H1 (cell line): ENCODE measurements around the gene CLDN16. TPM values are rescaled to one million over a fixed set of nuclear protein-coding genes. Genes with fewer than 3 reads are reported as not detected.

Experiments
- CTCF ChIA-PET: fragments of 300-600 bp; sonication (Branson Sonifier 250); formaldehyde crosslinking; loops from one replicate; lab custom pipeline; 2021; ENCODE audit not compliant: partially characterized antibody; lab: Charles Lee
- POLR2A ChIA-PET: fragments of 300-600 bp; sonication (Branson Sonifier 250); formaldehyde crosslinking; loops from one replicate; lab custom pipeline; 2021; ENCODE audit warnings: inconsistent platforms; ENCODE audit not compliant: partially characterized antibody; lab: Charles Lee
- DNase-seq, 2 experiments: peaks; one replicate each; pipeline versions ENCODE4 v3.0.0 to v3.0.0-alpha.2; 2010 to 2022; ENCODE audit warnings: low spot score in 2 of 2, low read depth in 1 of 2, mixed read lengths in 1 of 2
- FAIRE-seq: peaks from 2 replicates; lab custom pipeline; 2011; peaks lifted over from hg19 to GRCh38; lab: Jason Lieb, UNC
- H2AFZ ChIP-seq: 2 replicates; pipeline ENCODE4 v1.8.1; 2012; ENCODE audit warnings: low read length, inconsistent platforms
- H2AK5ac ChIP-seq: 2 replicates; pipeline ENCODE4 v1.6.1; 2013; ENCODE audit warnings: low read depth, low read length
- H2BK120ac ChIP-seq: replicated peaks from 2 replicates; pipeline ENCODE3; 2013; ENCODE audit warnings: low read depth, low read length, inconsistent platforms
- H2BK12ac ChIP-seq: 2 replicates; pipeline ENCODE4 v1.6.1; 2013; ENCODE audit warnings: low read depth, low read length
- H2BK15ac ChIP-seq: 2 replicates; pipeline ENCODE4 v1.6.1; 2013; ENCODE audit warnings: low read length
- H2BK20ac ChIP-seq: 2 replicates; pipeline ENCODE4 v1.6.1; 2013; ENCODE audit warnings: low read length
- H2BK5ac ChIP-seq: 2 replicates; pipeline ENCODE4 v1.6.1; 2013; ENCODE audit warnings: low read depth, low read length
- H3K14ac ChIP-seq: 2 replicates; pipeline ENCODE4 v1.6.1; 2013; ENCODE audit warnings: inconsistent platforms; ENCODE audit not compliant: insufficient read length
- H3K18ac ChIP-seq: 2 replicates; pipeline ENCODE4 v1.6.1; 2013; ENCODE audit warnings: low read length; ENCODE audit errors: extremely low read depth
- H3K23ac ChIP-seq: 2 replicates; pipeline ENCODE4 v1.6.1; 2013; ENCODE audit warnings: inconsistent platforms; ENCODE audit not compliant: insufficient read length
- H3K23me2 ChIP-seq: 2 replicates; pipeline ENCODE4 v1.6.1; 2013; ENCODE audit warnings: low read depth, low read length
- H3K27ac ChIP-seq: 2 replicates; pipeline ENCODE4 v1.6.1; 2011; ENCODE audit warnings: low read depth, low read length, inconsistent platforms
- H3K27me3 ChIP-seq, 4 experiments: replicated peaks in 1 of 4; 1 replicate in 1 of 4; 2 replicates in 3 of 4; pipeline versions ENCODE4 v1.6.1 to v1.8.1; 2011 to 2013; ENCODE audit warnings: low read length in 3 of 4, mild to moderate bottlenecking in 3 of 4, inconsistent platforms in 2 of 4, mixed read lengths in 2 of 4, moderate library complexity in 1 of 4; ENCODE audit not compliant: control insufficient read depth in 3 of 4, insufficient read depth in 3 of 4; ENCODE audit errors: extremely low read depth in 1 of 4
- H3K36me3 ChIP-seq, 4 experiments: 2 replicates each; pipeline versions ENCODE4 v1.6.1 to v1.8.1; 2011 to 2013; ENCODE audit warnings: mild to moderate bottlenecking in 4 of 4, low read length in 3 of 4, moderate library complexity in 2 of 4, control low read depth in 1 of 4, inconsistent platforms in 1 of 4; ENCODE audit not compliant: insufficient read depth in 4 of 4, control insufficient read depth in 2 of 4
- H3K4ac ChIP-seq: replicated peaks from 2 replicates; pipeline ENCODE3; 2013; ENCODE audit warnings: low read length, low read depth, mixed read lengths, inconsistent platforms; ENCODE audit not compliant: insufficient read length
- H3K4me1 ChIP-seq, 4 experiments: replicated peaks in 1 of 4; 1 replicate in 1 of 4; 2 replicates in 3 of 4; pipeline versions ENCODE4 v1.6.1 to v1.8.1; 2011 to 2013; ENCODE audit warnings: low read length in 3 of 4, inconsistent platforms in 2 of 4, mixed read lengths in 1 of 4; ENCODE audit not compliant: insufficient read depth in 4 of 4, control insufficient read depth in 3 of 4
- H3K4me2 ChIP-seq, 2 experiments: 2 replicates each; pipeline versions ENCODE4 v1.6.1 to v1.8.1; 2011 to 2013; ENCODE audit warnings: low read depth in 2 of 2, low read length in 2 of 2, control low read depth in 1 of 2, inconsistent platforms in 1 of 2, mild to moderate bottlenecking in 1 of 2; ENCODE audit not compliant: insufficient read depth in 1 of 2
- H3K4me3 ChIP-seq, 4 experiments: fragments of 200-600, 300-600 bp in 1 of 4; sonication (generic), shearing (Covaris generic), sonication (Bioruptor Twin) in 1 of 4; 2 replicates each; pipeline versions ENCODE4 v1.5.1 to v1.8.1; 2011 to 2016; ENCODE audit warnings: low read length in 4 of 4, low read depth in 3 of 4, control low read depth in 2 of 4, inconsistent platforms in 2 of 4, mild to moderate bottlenecking in 2 of 4, mixed read lengths in 1 of 4, moderate library complexity in 1 of 4; ENCODE audit not compliant: insufficient read depth in 2 of 4; ENCODE audit errors: extremely low read depth in 1 of 4
- H3K56ac ChIP-seq: replicated peaks from 2 replicates; pipeline ENCODE3; 2013; ENCODE audit warnings: low read depth, mild to moderate bottlenecking, mixed read lengths, low read length, inconsistent platforms; ENCODE audit not compliant: insufficient read length
- H3K79me1 ChIP-seq: 2 replicates; pipeline ENCODE4 v1.6.1; 2013; ENCODE audit warnings: low read depth, low read length, control low read depth
- H3K79me2 ChIP-seq, 2 experiments: 2 replicates each; pipeline versions ENCODE4 v1.6.1 to v1.8.1; 2012 to 2013; ENCODE audit warnings: low read length in 2 of 2, mild to moderate bottlenecking in 2 of 2, inconsistent platforms in 1 of 2; ENCODE audit not compliant: insufficient read depth in 2 of 2, control insufficient read depth in 1 of 2
- H3K9ac ChIP-seq, 4 experiments: replicated peaks in 1 of 4; 1 replicate in 1 of 4; 2 replicates in 3 of 4; pipeline versions ENCODE4 v1.6.1 to v1.8.1; 2011 to 2013; ENCODE audit warnings: low read depth in 3 of 4, low read length in 3 of 4, control low read depth in 2 of 4, mild to moderate bottlenecking in 2 of 4, moderate library complexity in 2 of 4, inconsistent platforms in 1 of 4; ENCODE audit errors: extremely low read depth in 1 of 4
- H3K9me3 ChIP-seq, 2 experiments: 2 replicates each; pipeline versions ENCODE4 v1.6.1 to v1.8.1; 2012 to 2013; ENCODE audit warnings: mild to moderate bottlenecking in 2 of 2, moderate library complexity in 2 of 2, control low read depth in 1 of 2, inconsistent platforms in 1 of 2, low read depth in 1 of 2, low read length in 1 of 2, mixed read lengths in 1 of 2; ENCODE audit not compliant: insufficient read depth in 2 of 2
- H4K20me1 ChIP-seq, 2 experiments: replicated peaks in 1 of 2; 2 replicates each; pipeline versions ENCODE3 to v1.8.1; 2011 to 2013; ENCODE audit warnings: inconsistent platforms in 2 of 2, low read length in 2 of 2, mild to moderate bottlenecking in 1 of 2; ENCODE audit not compliant: insufficient read depth in 2 of 2, control insufficient read depth in 1 of 2
- H4K5ac ChIP-seq: 2 replicates; pipeline ENCODE4 v1.6.1; 2013; ENCODE audit warnings: low read length, low read depth, mixed read lengths, inconsistent platforms; ENCODE audit not compliant: insufficient read length
- H4K8ac ChIP-seq: 2 replicates; pipeline ENCODE4 v1.8.0; 2013; ENCODE audit warnings: mild to moderate bottlenecking, moderate library complexity, low read length, inconsistent platforms; ENCODE audit not compliant: insufficient read depth; ENCODE audit errors: extremely low read depth
- H4K91ac ChIP-seq: replicated peaks from 2 replicates; pipeline ENCODE3; 2013; ENCODE audit warnings: low read length, mixed read lengths, inconsistent platforms; ENCODE audit not compliant: insufficient read length
- CTBP2 ChIP-seq: IDR thresholded peaks from 2 replicates; pipeline ENCODE4 v1.7.0; 2011; ENCODE audit warnings: borderline replicate concordance, mild to moderate bottlenecking, moderate library complexity, mixed read lengths, low read length; ENCODE audit not compliant: insufficient read depth, insufficient read length
- EP300 ChIP-seq, 2 experiments: IDR thresholded peaks; 1 replicate in 1 of 2; 2 replicates in 1 of 2; pipeline ENCODE4 v1.6.1; 2011 to 2012; ENCODE audit warnings: low read depth in 2 of 2, low read length in 2 of 2, mild to moderate bottlenecking in 2 of 2, borderline replicate concordance in 1 of 2, inconsistent platforms in 1 of 2, moderate library complexity in 1 of 2
- EZH2 ChIP-seq: fragments of 200-600 bp; sonication (generic); IDR thresholded peaks from 2 replicates; pipeline ENCODE4 v1.7.1; 2012; ENCODE audit warnings: low read depth, mild to moderate bottlenecking, moderate library complexity, low read length, inconsistent platforms; ENCODE audit not compliant: severe bottlenecking
- KDM5A ChIP-seq: fragments of 200-600 bp; IDR thresholded peaks from 2 replicates; pipeline ENCODE4 v1.7.1; 2012; ENCODE audit warnings: mild to moderate bottlenecking, low read length, inconsistent platforms, mixed read lengths
- SAP30 ChIP-seq: fragments of 300-600 bp; sonication (generic); IDR thresholded peaks from 2 replicates; pipeline ENCODE4 v1.7.1; 2012; ENCODE audit warnings: low read length, moderate library complexity, mild to moderate bottlenecking, inconsistent platforms; ENCODE audit not compliant: insufficient read depth, insufficient replicate concordance
- WGBS, 2 experiments: shearing (Covaris generic) in 1 of 2; methylation state at CpG; one replicate each; pipeline versions ENCODE4 v1.1.6 to v1.1.7; 2013 to 2015; ENCODE audit warnings: low lambda C conversion rate in 2 of 2, mixed read lengths in 2 of 2, inconsistent platforms in 1 of 2, low coverage in 1 of 2, missing lambda C conversion rate in 1 of 2; ENCODE audit not compliant: insufficient replicate concordance in 2 of 2, insufficient coverage in 1 of 2, insufficient read length in 1 of 2; ENCODE audit errors: extremely low coverage in 1 of 2, missing lambda C conversion rate in 1 of 2; 5-methylcytosine and 5-hydroxymethylcytosine counted together
- polyA plus RNA-seq, 7 experiments: library from polyadenylated mRNA; depleted of rRNA in 3 of 7; stranded (reverse) in 5 of 7; unstranded in 2 of 7; fragments of >200 nt in 5 of 7; fragments of 200-250 nt in 2 of 7; gene quantifications; 1 replicate in 5 of 7; 2 replicates in 1 of 7; 4 replicates in 1 of 7; pipeline versions ENCODE4 v1.2.1 to v1.2.3, GENCODE V29; 2011 to 2013; ENCODE audit warnings: missing spikeins in 2 of 7, mixed read lengths in 2 of 7
- total RNA-seq: library from RNA; stranded (reverse); fragmentation: NEBNext Ultra II Directional; extraction: Animal tissue kit (Norgen Biotek cat#: 25700); gene quantifications from 2 replicates; pipeline ENCODE4 v1.2.1, GENCODE V29; 2021

Gene CLDN16
- total and polyA plus RNA-seq, 2 of the 8 experiments (the other 6 are each of a cell fraction or from before 2014, with no cell fraction given), result not detected

GRCh38 chr3:190345878-190346277 is 42.1 kb upstream of the CLDN16 start:
- Histone ChIP-seq H4K20me1 (no peaks in the 10 kb centered on the region), H2AFZ (no peak overlapping the region), H3K23ac (no peak overlapping the region), H3K4me2 (no peak overlapping the region), H3K27me3 (no peaks in the 10 kb centered on the region), H3K23me2 (no peaks in the 10 kb centered on the region), H3K18ac (no peak overlapping the region), H2BK120ac (no peak overlapping the region), H4K8ac (no peak overlapping the region), H4K91ac (no peak overlapping the region), H3K56ac (no peak overlapping the region), H3K4me1 (no peaks in the 10 kb centered on the region), H4K5ac (no peak overlapping the region), H3K79me1 (no peaks in the 10 kb centered on the region), H3K27ac (no peak overlapping the region), H2AK5ac (no peak overlapping the region), H3K36me3 (no peaks in the 10 kb centered on the region), H2BK15ac (no peak overlapping the region), H3K4me3 (no peak overlapping the region), H2BK5ac (no peak overlapping the region), H3K14ac (no peak overlapping the region), H3K9ac (no peak overlapping the region), H3K9me3 (no peaks in the 10 kb centered on the region)
- ChIA-PET CTCF (interaction anchor here (0.9 to 1.5 kb wide), 2 partner anchors 38 to 78 kb away, joined by 3 to 5 read pairs; no protein-coding TSS in a partner anchor), POLR2A (no interaction called here)
- DNase-seq (no peak), FAIRE-seq (no peak)
- WGBS, 2 experiments, result 94% methylated on average over 4 of the region's 4 CpGs; no CpG with 5 or more reads in 1 of the 2 experiments
- no peak for TF ChIP-seq CTBP2
- TF ChIP-seq SAP30, result no peak
- no peak for TF ChIP-seq EP300 (IDR thresholded peaks at IDR 0.05; ENCODE audit: borderline replicate concordance in 1 of 2, low read depth in 2 of 2, low read length in 2 of 2)
- TF ChIP-seq EZH2, result no peak
- no peak for TF ChIP-seq KDM5A
- TF ChIP-seq, all 59 proteins: peak for 0
- H2BK20ac ChIP-seq, result no peak overlapping the region
- H3K79me2 ChIP-seq, result no peaks in the 10 kb centered on the region
- H2BK12ac ChIP-seq, result no peak overlapping the region
- no peak overlapping the region for H3K4ac ChIP-seq
